Upper lobe of left lung (tissue), 6 donors: ENCODE results near the gene CNPY1. TPM values are rescaled to one million over a fixed set of nuclear protein-coding genes. Genes with fewer than 3 reads are reported as not detected.

Experiments used
- ATAC-seq, 2 donors: fragments of 200-7000 bp; cut with Tn5 transposase; one replicate each; pipeline ENCODE4 v1.9.1; 2022; ENCODE audit warnings: mild to moderate bottlenecking in 2 of 2, moderate library complexity in 2 of 2; ENCODE audit not compliant: low FRiP score in 2 of 2
- DNase-seq, 2 donors: peaks; one replicate each; pipeline ENCODE4 v3.0.0-alpha.2; 2019 to 2020
- H3K27ac ChIP-seq, 4 donors: fragments of 200-600 bp; sonication (generic); one replicate each; pipeline ENCODE4 v1.5.1; 2016 to 2019
- H3K27me3 ChIP-seq, 4 donors: fragments of 200-600 bp; sonication (generic); one replicate each; pipeline ENCODE4 v1.5.1; 2017 to 2019
- H3K36me3 ChIP-seq, 4 donors: fragments of 200-600 bp; sonication (generic); one replicate each; pipeline ENCODE4 v1.5.1; 2016 to 2019
- H3K4me1 ChIP-seq, 4 donors: fragments of 200-600 bp; sonication (generic); one replicate each; pipeline ENCODE4 v1.5.1; 2018 to 2019
- H3K4me3 ChIP-seq, 4 donors: fragments of 200-600 bp; sonication (generic); one replicate each; pipeline ENCODE4 v1.5.1; 2017 to 2019; ENCODE audit warnings: mild to moderate bottlenecking in 2 of 4, moderate library complexity in 1 of 4
- H3K9me3 ChIP-seq, 4 donors: fragments of 200-600 bp; sonication (generic); one replicate each; pipeline ENCODE4 v1.5.1; 2018 to 2019
- EP300 ChIP-seq, 4 donors: sonication (generic); formaldehyde crosslinking; IDR thresholded peaks; one replicate each; pipeline ENCODE4 v1.5.1; 2017; ENCODE audit warnings: antibody characterized with exemption in 4 of 4, control low read depth in 2 of 4
- POLR2A ChIP-seq, 4 donors: fragments of 450-650 bp; IDR thresholded peaks; one replicate each; pipeline ENCODE4 v1.5.1; 2016 to 2017; ENCODE audit warnings: antibody characterized with exemption in 4 of 4, mild to moderate bottlenecking in 2 of 4
- POLR2AphosphoS5 ChIP-seq, 2 donors: sonication (generic); formaldehyde crosslinking; IDR thresholded peaks; one replicate each; pipeline ENCODE4 v1.5.1; 2017; ENCODE audit warnings: antibody characterized with exemption in 2 of 2
- whole genome bisulfite sequencing, 2 donors: methylation state at CpG; one replicate each; pipeline ENCODE4 v1.1.5; 2017 to 2018; 5-methylcytosine and 5-hydroxymethylcytosine counted together
- total RNA-seq, 6 donors: library from RNA; depleted of rRNA in 4 of 6; stranded (reverse); fragments of >200 nt in 4 of 6; gene quantifications; one replicate each; pipeline versions ENCODE4 v1.1.0 to v1.2.1, GENCODE V29; 2016 to 2021
- TF ChIP-seq, protein P1 (sequence below), 6 experiments: fragments of 450-650 bp in 4 of 6; fragments of 200-600 bp in 2 of 6; sonication (generic) in 2 of 6; IDR thresholded peaks; one replicate each; pipeline ENCODE4 v1.5.1; 2016 to 2019; ENCODE audit warnings: antibody characterized with exemption in 6 of 6
- donor health status: DM: no; HTN: no; CAD: no; lungs with moderate emphysema.
- donor health status: DM: no; HTN: yes; CAD: no; lungs with severe emphysema.

The CNPY1 gene
- total RNA-seq, 6 donors from 2014 or later: not detected

DNA sequence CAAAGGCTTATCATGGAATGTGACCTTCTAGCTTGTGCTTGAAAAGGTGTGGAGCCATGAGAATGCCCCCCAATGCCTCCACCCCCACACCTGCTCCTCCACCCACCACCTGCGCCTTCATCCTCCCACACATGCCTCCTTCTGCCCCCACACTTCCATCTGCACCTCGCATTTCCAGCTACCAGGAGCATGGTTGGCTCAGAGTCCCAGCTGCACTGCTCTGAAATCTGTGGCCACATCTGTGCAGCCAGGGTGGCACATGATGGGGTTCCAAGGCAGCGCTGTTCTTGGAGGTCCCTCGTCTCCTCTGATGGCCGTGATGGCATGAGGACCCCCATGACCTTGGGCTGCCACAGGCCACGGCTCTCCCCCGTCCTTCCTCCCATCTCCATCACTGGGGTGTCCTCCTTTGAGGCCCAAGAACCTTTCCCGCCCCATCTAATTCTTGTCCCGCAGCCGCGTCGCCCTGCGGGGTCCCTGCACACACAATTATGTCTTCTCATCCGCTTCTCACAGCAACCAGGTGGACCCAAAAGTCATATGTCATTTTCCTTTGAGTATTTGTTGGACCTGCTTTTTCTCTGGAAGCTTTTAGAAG is 40.6 kb upstream of the CNPY1 start:
- DNase-seq (no peak), ATAC-seq (no peak)
- Histone ChIP-seq H3K4me1 (peaks cover 0 to 27% (median 11%) of the 10 kb centered on the region in 4 donors), H3K27ac (no peak overlapping the region), H3K27me3 (no peaks in the 10 kb centered on the region), H3K4me3 (no peak overlapping the region), H3K36me3 (no peaks in the 10 kb centered on the region), H3K9me3 (no peaks in the 10 kb centered on the region)
- TF ChIP-seq, protein P1, sequence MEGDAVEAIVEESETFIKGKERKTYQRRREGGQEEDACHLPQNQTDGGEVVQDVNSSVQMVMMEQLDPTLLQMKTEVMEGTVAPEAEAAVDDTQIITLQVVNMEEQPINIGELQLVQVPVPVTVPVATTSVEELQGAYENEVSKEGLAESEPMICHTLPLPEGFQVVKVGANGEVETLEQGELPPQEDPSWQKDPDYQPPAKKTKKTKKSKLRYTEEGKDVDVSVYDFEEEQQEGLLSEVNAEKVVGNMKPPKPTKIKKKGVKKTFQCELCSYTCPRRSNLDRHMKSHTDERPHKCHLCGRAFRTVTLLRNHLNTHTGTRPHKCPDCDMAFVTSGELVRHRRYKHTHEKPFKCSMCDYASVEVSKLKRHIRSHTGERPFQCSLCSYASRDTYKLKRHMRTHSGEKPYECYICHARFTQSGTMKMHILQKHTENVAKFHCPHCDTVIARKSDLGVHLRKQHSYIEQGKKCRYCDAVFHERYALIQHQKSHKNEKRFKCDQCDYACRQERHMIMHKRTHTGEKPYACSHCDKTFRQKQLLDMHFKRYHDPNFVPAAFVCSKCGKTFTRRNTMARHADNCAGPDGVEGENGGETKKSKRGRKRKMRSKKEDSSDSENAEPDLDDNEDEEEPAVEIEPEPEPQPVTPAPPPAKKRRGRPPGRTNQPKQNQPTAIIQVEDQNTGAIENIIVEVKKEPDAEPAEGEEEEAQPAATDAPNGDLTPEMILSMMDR (IDR thresholded peaks at IDR 0.05): no peak
- TF ChIP-seq EP300 (IDR thresholded peaks at IDR 0.05) (no peak), POLR2AphosphoS5 (IDR thresholded peaks at IDR 0.05) (no peak), POLR2A (IDR thresholded peaks at IDR 0.05) (no peak)
- WGBS, 2 donors: 91 to 95% methylated on average over 14 of the region's 14 CpGs

DNA sequence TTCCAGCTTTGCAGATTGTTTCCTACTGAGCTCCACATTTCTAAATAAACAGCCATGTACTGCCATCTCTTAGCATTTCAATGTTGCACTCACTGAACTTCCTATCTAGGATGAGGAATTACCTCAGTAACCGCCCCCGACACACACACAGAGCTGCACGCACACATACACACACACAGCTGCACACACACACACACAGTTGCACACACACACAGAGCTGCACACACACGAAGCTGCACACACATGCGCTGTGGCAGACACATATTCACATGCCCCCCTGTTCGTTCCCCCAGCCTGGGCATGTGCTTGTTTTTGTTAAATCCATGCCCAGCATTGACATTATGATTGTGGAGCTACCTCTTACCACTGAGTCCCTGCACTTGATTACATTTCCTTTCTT is 39.6 kb upstream of the CNPY1 start:
- H3K27ac ChIP-seq: no peak overlapping the region
- TF ChIP-seq POLR2AphosphoS5 (IDR thresholded peaks at IDR 0.05) (no peak), POLR2A (IDR thresholded peaks at IDR 0.05) (no peak), EP300 (IDR thresholded peaks at IDR 0.05) (no peak)
- TF ChIP-seq, protein P1 (IDR thresholded peaks at IDR 0.05): no peak
- no peak for ATAC-seq

DNA sequence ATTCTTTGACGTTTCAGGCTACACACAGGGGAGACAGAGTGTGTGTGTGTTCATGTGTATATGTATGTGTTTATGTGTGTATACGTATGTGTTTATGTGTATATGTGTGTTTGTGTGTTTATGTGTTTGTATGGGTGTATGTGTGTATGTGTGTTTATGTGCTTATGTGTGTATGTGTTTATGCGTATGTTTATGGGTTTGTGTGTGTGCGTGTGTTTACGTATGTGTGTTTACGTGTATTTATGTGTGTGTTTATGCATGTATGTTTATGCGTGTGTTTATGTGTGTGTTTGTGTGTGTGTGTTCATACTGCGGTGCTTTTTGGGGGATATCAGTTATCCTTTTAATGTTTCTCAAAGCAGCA is 39.2 kb upstream of the CNPY1 start:
- ATAC-seq: no peak
- no peaks in the 10 kb centered on the region for H3K27me3 ChIP-seq

More for the DNA sequence above, 39.6 kb upstream of the CNPY1 start:
- peaks cover 0 to 22% (median 7%) of the 10 kb centered on the region in 4 donors for H3K4me1 ChIP-seq
- no peak overlapping the region for H3K4me3 ChIP-seq
- DNase-seq: no peak
- H3K9me3 ChIP-seq: no peaks in the 10 kb centered on the region
- WGBS, 2 donors: 64 to 78% methylated on average over 6 of the region's 6 CpGs
- H3K36me3 ChIP-seq: no peaks in the 10 kb centered on the region
- H3K27me3 ChIP-seq: no peaks in the 10 kb centered on the region

DNA sequence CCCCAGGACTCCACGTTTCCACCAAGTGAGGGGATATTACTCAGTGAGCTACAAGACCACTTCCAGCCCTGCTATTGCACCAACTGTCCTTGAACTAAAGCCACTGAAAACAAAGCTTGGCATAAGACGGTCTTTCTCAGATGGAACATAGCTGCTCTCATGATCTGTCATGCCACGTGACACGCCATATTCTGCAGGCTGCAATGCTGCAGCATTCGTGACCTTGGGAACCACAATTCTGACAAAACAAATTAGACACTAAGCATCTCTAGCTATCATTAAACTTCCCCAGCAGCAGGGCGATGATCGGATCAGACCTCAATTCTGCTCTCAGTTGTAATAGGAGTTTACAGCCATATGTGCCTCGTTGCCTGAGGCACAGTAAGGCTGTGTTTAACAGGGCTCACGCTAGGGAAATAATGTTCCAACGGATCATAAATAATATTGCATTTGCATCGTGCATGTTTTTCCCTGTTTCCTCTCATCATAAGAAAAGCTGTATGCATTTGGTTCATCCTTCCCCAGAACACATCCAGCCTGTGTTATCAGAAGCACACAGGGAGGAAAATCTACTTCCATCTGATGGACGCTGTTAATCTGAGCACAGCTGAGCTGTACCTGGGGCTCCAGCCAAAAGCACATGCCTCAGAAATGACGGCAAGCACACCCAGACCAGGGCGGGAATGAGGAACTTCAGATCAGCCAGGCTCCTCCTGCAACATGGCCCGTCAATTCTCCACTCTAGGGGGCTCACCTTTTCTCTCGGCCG is 38.6 kb upstream of the CNPY1 start:
- H3K36me3 ChIP-seq: no peaks in the 10 kb centered on the region
- no peak overlapping the region for H3K4me3 ChIP-seq
- no peak overlapping the region for H3K27ac ChIP-seq
- peaks cover 0 to 12% (median under 1%) of the 10 kb centered on the region in 4 donors for H3K4me1 ChIP-seq
- peak in 1 of 2 donors; percentile 27 for ATAC-seq
- WGBS, 2 donors: 44 to 53% methylated on average over 16 to 17 of the region's 17 CpGs
- no peaks in the 10 kb centered on the region for H3K27me3 ChIP-seq
- no peak for TF ChIP-seq POLR2AphosphoS5 (IDR thresholded peaks at IDR 0.05)
- TF ChIP-seq, protein P1 (IDR thresholded peaks at IDR 0.05): no peak
- no peak for TF ChIP-seq EP300 (IDR thresholded peaks at IDR 0.05)
- DNase-seq: peak in 1 of 2 donors; percentile 82
- H3K9me3 ChIP-seq: no peaks in the 10 kb centered on the region

More for the DNA sequence above, 39.2 kb upstream of the CNPY1 start:
- WGBS, 2 donors: 72 to 84% methylated on average over 8 of the region's 8 CpGs
- H3K4me3 ChIP-seq: no peak overlapping the region
- no peaks in the 10 kb centered on the region for H3K9me3 ChIP-seq
- no peaks in the 10 kb centered on the region for H3K36me3 ChIP-seq
- H3K4me1 ChIP-seq: peaks cover 0 to 17% (median 5%) of the 10 kb centered on the region in 4 donors
- no peak for DNase-seq
- no peak overlapping the region for H3K27ac ChIP-seq
- TF ChIP-seq EP300 (IDR thresholded peaks at IDR 0.05) (no peak), POLR2AphosphoS5 (IDR thresholded peaks at IDR 0.05) (no peak), POLR2A (IDR thresholded peaks at IDR 0.05) (no peak)
- TF ChIP-seq, protein P1 (IDR thresholded peaks at IDR 0.05): no peak
